H1 (cell line): ENCODE data around the gene IQCK. TPM values are rescaled to one million over a fixed set of nuclear protein-coding genes. Genes with fewer than 3 reads are reported as not detected.

Experiments used
- CTCF ChIA-PET: fragments of 300-600 bp; sonication (Branson Sonifier 250); formaldehyde crosslinking; loops from one replicate; lab custom pipeline; 2021; ENCODE audit not compliant: partially characterized antibody; lab: Charles Lee
- POLR2A ChIA-PET: fragments of 300-600 bp; sonication (Branson Sonifier 250); formaldehyde crosslinking; loops from one replicate; lab custom pipeline; 2021; ENCODE audit warnings: inconsistent platforms; ENCODE audit not compliant: partially characterized antibody; lab: Charles Lee
- DNase-seq, 2 experiments: peaks; one replicate each; pipeline versions ENCODE4 v3.0.0 to v3.0.0-alpha.2; 2010 to 2022; ENCODE audit warnings: low spot score in 2 of 2, low read depth in 1 of 2, mixed read lengths in 1 of 2
- FAIRE-seq: peaks from 2 replicates; lab custom pipeline; 2011; peaks lifted over from hg19 to GRCh38; lab: Jason Lieb, UNC
- H2AFZ ChIP-seq: 2 replicates; pipeline ENCODE4 v1.8.1; 2012; ENCODE audit warnings: low read length, inconsistent platforms
- H2AK5ac ChIP-seq: 2 replicates; pipeline ENCODE4 v1.6.1; 2013; ENCODE audit warnings: low read depth, low read length
- H2BK120ac ChIP-seq: replicated peaks from 2 replicates; pipeline ENCODE3; 2013; ENCODE audit warnings: low read depth, low read length, inconsistent platforms
- H2BK12ac ChIP-seq: 2 replicates; pipeline ENCODE4 v1.6.1; 2013; ENCODE audit warnings: low read depth, low read length
- H2BK15ac ChIP-seq: 2 replicates; pipeline ENCODE4 v1.6.1; 2013; ENCODE audit warnings: low read length
- H2BK20ac ChIP-seq: 2 replicates; pipeline ENCODE4 v1.6.1; 2013; ENCODE audit warnings: low read length
- H2BK5ac ChIP-seq: 2 replicates; pipeline ENCODE4 v1.6.1; 2013; ENCODE audit warnings: low read depth, low read length
- H3K14ac ChIP-seq: 2 replicates; pipeline ENCODE4 v1.6.1; 2013; ENCODE audit warnings: inconsistent platforms; ENCODE audit not compliant: insufficient read length
- H3K18ac ChIP-seq: 2 replicates; pipeline ENCODE4 v1.6.1; 2013; ENCODE audit warnings: low read length; ENCODE audit errors: extremely low read depth
- H3K23ac ChIP-seq: 2 replicates; pipeline ENCODE4 v1.6.1; 2013; ENCODE audit warnings: inconsistent platforms; ENCODE audit not compliant: insufficient read length
- H3K23me2 ChIP-seq: 2 replicates; pipeline ENCODE4 v1.6.1; 2013; ENCODE audit warnings: low read depth, low read length
- H3K27ac ChIP-seq: 2 replicates; pipeline ENCODE4 v1.6.1; 2011; ENCODE audit warnings: low read depth, low read length, inconsistent platforms
- H3K27me3 ChIP-seq, 4 experiments: replicated peaks in 1 of 4; 1 replicate in 1 of 4; 2 replicates in 3 of 4; pipeline versions ENCODE4 v1.6.1 to v1.8.1; 2011 to 2013; ENCODE audit warnings: low read length in 3 of 4, mild to moderate bottlenecking in 3 of 4, inconsistent platforms in 2 of 4, mixed read lengths in 2 of 4, moderate library complexity in 1 of 4; ENCODE audit not compliant: control insufficient read depth in 3 of 4, insufficient read depth in 3 of 4; ENCODE audit errors: extremely low read depth in 1 of 4
- H3K36me3 ChIP-seq, 4 experiments: 2 replicates each; pipeline versions ENCODE4 v1.6.1 to v1.8.1; 2011 to 2013; ENCODE audit warnings: mild to moderate bottlenecking in 4 of 4, low read length in 3 of 4, moderate library complexity in 2 of 4, control low read depth in 1 of 4, inconsistent platforms in 1 of 4; ENCODE audit not compliant: insufficient read depth in 4 of 4, control insufficient read depth in 2 of 4
- H3K4ac ChIP-seq: replicated peaks from 2 replicates; pipeline ENCODE3; 2013; ENCODE audit warnings: low read length, low read depth, mixed read lengths, inconsistent platforms; ENCODE audit not compliant: insufficient read length
- H3K4me1 ChIP-seq, 4 experiments: replicated peaks in 1 of 4; 1 replicate in 1 of 4; 2 replicates in 3 of 4; pipeline versions ENCODE4 v1.6.1 to v1.8.1; 2011 to 2013; ENCODE audit warnings: low read length in 3 of 4, inconsistent platforms in 2 of 4, mixed read lengths in 1 of 4; ENCODE audit not compliant: insufficient read depth in 4 of 4, control insufficient read depth in 3 of 4
- H3K4me2 ChIP-seq, 2 experiments: 2 replicates each; pipeline versions ENCODE4 v1.6.1 to v1.8.1; 2011 to 2013; ENCODE audit warnings: low read depth in 2 of 2, low read length in 2 of 2, control low read depth in 1 of 2, inconsistent platforms in 1 of 2, mild to moderate bottlenecking in 1 of 2; ENCODE audit not compliant: insufficient read depth in 1 of 2
- H3K4me3 ChIP-seq, 4 experiments: fragments of 200-600, 300-600 bp in 1 of 4; sonication (generic), shearing (Covaris generic), sonication (Bioruptor Twin) in 1 of 4; 2 replicates each; pipeline versions ENCODE4 v1.5.1 to v1.8.1; 2011 to 2016; ENCODE audit warnings: low read length in 4 of 4, low read depth in 3 of 4, control low read depth in 2 of 4, inconsistent platforms in 2 of 4, mild to moderate bottlenecking in 2 of 4, mixed read lengths in 1 of 4, moderate library complexity in 1 of 4; ENCODE audit not compliant: insufficient read depth in 2 of 4; ENCODE audit errors: extremely low read depth in 1 of 4
- H3K56ac ChIP-seq: replicated peaks from 2 replicates; pipeline ENCODE3; 2013; ENCODE audit warnings: low read depth, mild to moderate bottlenecking, mixed read lengths, low read length, inconsistent platforms; ENCODE audit not compliant: insufficient read length
- H3K79me1 ChIP-seq: 2 replicates; pipeline ENCODE4 v1.6.1; 2013; ENCODE audit warnings: low read depth, low read length, control low read depth
- H3K79me2 ChIP-seq, 2 experiments: 2 replicates each; pipeline versions ENCODE4 v1.6.1 to v1.8.1; 2012 to 2013; ENCODE audit warnings: low read length in 2 of 2, mild to moderate bottlenecking in 2 of 2, inconsistent platforms in 1 of 2; ENCODE audit not compliant: insufficient read depth in 2 of 2, control insufficient read depth in 1 of 2
- H3K9ac ChIP-seq, 4 experiments: replicated peaks in 1 of 4; 1 replicate in 1 of 4; 2 replicates in 3 of 4; pipeline versions ENCODE4 v1.6.1 to v1.8.1; 2011 to 2013; ENCODE audit warnings: low read depth in 3 of 4, low read length in 3 of 4, control low read depth in 2 of 4, mild to moderate bottlenecking in 2 of 4, moderate library complexity in 2 of 4, inconsistent platforms in 1 of 4; ENCODE audit errors: extremely low read depth in 1 of 4
- H3K9me3 ChIP-seq, 2 experiments: 2 replicates each; pipeline versions ENCODE4 v1.6.1 to v1.8.1; 2012 to 2013; ENCODE audit warnings: mild to moderate bottlenecking in 2 of 2, moderate library complexity in 2 of 2, control low read depth in 1 of 2, inconsistent platforms in 1 of 2, low read depth in 1 of 2, low read length in 1 of 2, mixed read lengths in 1 of 2; ENCODE audit not compliant: insufficient read depth in 2 of 2
- H4K20me1 ChIP-seq, 2 experiments: replicated peaks in 1 of 2; 2 replicates each; pipeline versions ENCODE3 to v1.8.1; 2011 to 2013; ENCODE audit warnings: inconsistent platforms in 2 of 2, low read length in 2 of 2, mild to moderate bottlenecking in 1 of 2; ENCODE audit not compliant: insufficient read depth in 2 of 2, control insufficient read depth in 1 of 2
- H4K5ac ChIP-seq: 2 replicates; pipeline ENCODE4 v1.6.1; 2013; ENCODE audit warnings: low read length, low read depth, mixed read lengths, inconsistent platforms; ENCODE audit not compliant: insufficient read length
- H4K8ac ChIP-seq: 2 replicates; pipeline ENCODE4 v1.8.0; 2013; ENCODE audit warnings: mild to moderate bottlenecking, moderate library complexity, low read length, inconsistent platforms; ENCODE audit not compliant: insufficient read depth; ENCODE audit errors: extremely low read depth
- H4K91ac ChIP-seq: replicated peaks from 2 replicates; pipeline ENCODE3; 2013; ENCODE audit warnings: low read length, mixed read lengths, inconsistent platforms; ENCODE audit not compliant: insufficient read length
- GABPA ChIP-seq: IDR thresholded peaks from 2 replicates; pipeline ENCODE4 v1.6.1; 2011; ENCODE audit warnings: mild to moderate bottlenecking, low read length, moderate library complexity, borderline replicate concordance; ENCODE audit not compliant: insufficient read depth
- JUN ChIP-seq: IDR thresholded peaks from 2 replicates; pipeline ENCODE4 v1.6.1; 2011; ENCODE audit warnings: low read depth, mild to moderate bottlenecking, improper control_type of control experiment, low read length
- SIRT6 ChIP-seq: IDR thresholded peaks from one replicate; pipeline ENCODE4 v1.7.1; 2012; ENCODE audit warnings: low read length, inconsistent platforms
- TAF1 ChIP-seq: IDR thresholded peaks from 2 replicates; pipeline ENCODE4 v1.6.1; 2011; ENCODE audit warnings: mild to moderate bottlenecking, low read depth, low read length
- WGBS, 2 experiments: shearing (Covaris generic) in 1 of 2; methylation state at CpG; one replicate each; pipeline versions ENCODE4 v1.1.6 to v1.1.7; 2013 to 2015; ENCODE audit warnings: low lambda C conversion rate in 2 of 2, mixed read lengths in 2 of 2, inconsistent platforms in 1 of 2, low coverage in 1 of 2, missing lambda C conversion rate in 1 of 2; ENCODE audit not compliant: insufficient replicate concordance in 2 of 2, insufficient coverage in 1 of 2, insufficient read length in 1 of 2; ENCODE audit errors: extremely low coverage in 1 of 2, missing lambda C conversion rate in 1 of 2; 5-methylcytosine and 5-hydroxymethylcytosine counted together
- polyA plus RNA-seq, 7 experiments: library from polyadenylated mRNA; depleted of rRNA in 3 of 7; stranded (reverse) in 5 of 7; unstranded in 2 of 7; fragments of >200 nt in 5 of 7; fragments of 200-250 nt in 2 of 7; gene quantifications; 1 replicate in 5 of 7; 2 replicates in 1 of 7; 4 replicates in 1 of 7; pipeline versions ENCODE4 v1.2.1 to v1.2.3, GENCODE V29; 2011 to 2013; ENCODE audit warnings: missing spikeins in 2 of 7, mixed read lengths in 2 of 7
- total RNA-seq: library from RNA; stranded (reverse); fragmentation: NEBNext Ultra II Directional; extraction: Animal tissue kit (Norgen Biotek cat#: 25700); gene quantifications from 2 replicates; pipeline ENCODE4 v1.2.1, GENCODE V29; 2021
- TF ChIP-seq, protein P1 (sequence below): IDR thresholded peaks from 2 replicates; pipeline ENCODE4 v1.6.1; 2012; ENCODE audit warnings: low read length, inconsistent platforms

IQCK gene
- total and polyA plus RNA-seq, 2 of the 8 experiments (the other 6 are each of a cell fraction or from before 2014, with no cell fraction given), result 6.2 to 9.3 TPM

DNA sequence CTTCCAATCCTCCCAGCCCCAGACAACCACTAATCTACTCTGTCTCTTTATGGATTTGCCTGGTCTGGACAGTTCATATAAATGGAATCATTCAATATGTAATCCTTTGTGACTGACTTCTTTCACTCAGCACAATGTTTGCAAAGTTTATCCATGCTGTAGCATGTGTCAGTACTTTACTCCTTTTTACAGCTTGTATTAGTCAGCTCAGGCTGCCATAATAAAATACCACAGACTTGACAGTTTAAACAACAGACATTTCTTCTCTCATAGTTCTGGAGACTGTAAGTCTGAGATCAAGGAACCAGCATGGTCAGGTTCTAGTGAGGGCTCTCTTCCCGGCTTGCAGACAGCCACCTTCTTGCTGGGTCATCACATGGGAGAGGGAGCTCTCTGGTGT lies 125.3 kb downstream of the IQCK start:
- Histone ChIP-seq H3K4ac (no peak overlapping the region), H2AK5ac (no peak overlapping the region), H3K79me2 (no peaks in the 10 kb centered on the region), H4K91ac (no peak overlapping the region), H3K23ac (no peak overlapping the region), H4K20me1 (no peaks in the 10 kb centered on the region), H2BK120ac (no peak overlapping the region), H2BK15ac (no peak overlapping the region), H3K36me3 (no peaks in the 10 kb centered on the region), H3K56ac (no peak overlapping the region), H3K14ac (no peak overlapping the region), H2BK20ac (no peak overlapping the region), H3K18ac (no peak overlapping the region), H3K4me2 (no peak overlapping the region), H3K9me3 (no peaks in the 10 kb centered on the region), H3K27ac (no peak overlapping the region), H3K4me3 (no peak overlapping the region), H4K8ac (no peak overlapping the region), H2AFZ (no peak overlapping the region), H3K9ac (no peak overlapping the region), H3K23me2 (no peaks in the 10 kb centered on the region; the same call in 1 of the 2 replicates), H3K4me1 (peaks cover 0 to 4% (median under 1%) of the 10 kb centered on the region in 4 experiments; a peak in 5 of 7 replicates), H4K5ac (no peak overlapping the region), H2BK12ac (no peak overlapping the region), H3K27me3 (no peaks in the 10 kb centered on the region), H2BK5ac (no peak overlapping the region), H3K79me1 (no peaks in the 10 kb centered on the region)
- POLR2A ChIA-PET, result interaction anchor here (0.8 kb wide), 1 partner anchor 9 kb away, joined by 3 read pairs; no protein-coding TSS in a partner anchor
- no peak for FAIRE-seq
- TF ChIP-seq SIRT6 (no peak), TAF1 (no peak), GABPA (no peak), JUN (no peak)
- TF ChIP-seq, protein P1, sequence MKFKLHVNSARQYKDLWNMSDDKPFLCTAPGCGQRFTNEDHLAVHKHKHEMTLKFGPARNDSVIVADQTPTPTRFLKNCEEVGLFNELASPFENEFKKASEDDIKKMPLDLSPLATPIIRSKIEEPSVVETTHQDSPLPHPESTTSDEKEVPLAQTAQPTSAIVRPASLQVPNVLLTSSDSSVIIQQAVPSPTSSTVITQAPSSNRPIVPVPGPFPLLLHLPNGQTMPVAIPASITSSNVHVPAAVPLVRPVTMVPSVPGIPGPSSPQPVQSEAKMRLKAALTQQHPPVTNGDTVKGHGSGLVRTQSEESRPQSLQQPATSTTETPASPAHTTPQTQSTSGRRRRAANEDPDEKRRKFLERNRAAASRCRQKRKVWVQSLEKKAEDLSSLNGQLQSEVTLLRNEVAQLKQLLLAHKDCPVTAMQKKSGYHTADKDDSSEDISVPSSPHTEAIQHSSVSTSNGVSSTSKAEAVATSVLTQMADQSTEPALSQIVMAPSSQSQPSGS, result no peak
- CTCF ChIA-PET, result interaction anchor here (0.6 to 0.7 kb wide), 2 partner anchors 304 to 452 kb away, joined by 3 to 4 read pairs; no protein-coding TSS in a partner anchor
- WGBS, 2 experiments, result 92% methylated on average over 1 of the region's 1 CpG; no CpG with 5 or more reads in 1 of the 2 experiments
- DNase-seq, result no peak
